DMS 273 (cell line): ENCODE measurements around the gene DEK.
A peak's percentile ranks its signal among the peaks of the same experiment; 100 is the strongest.
"Not testable (repeated sequence)": the region's sequence is repeated elsewhere in the genome, so short reads cannot be mapped to it uniquely, and the experiment has no call there.

ENCODE experiments used
- DNase-seq: peaks from one replicate; lab custom pipeline; 2025; ENCODE audit not compliant: unreplicated experiment; lab: John Stamatoyannopoulos, UW

The DEK gene, protein sequence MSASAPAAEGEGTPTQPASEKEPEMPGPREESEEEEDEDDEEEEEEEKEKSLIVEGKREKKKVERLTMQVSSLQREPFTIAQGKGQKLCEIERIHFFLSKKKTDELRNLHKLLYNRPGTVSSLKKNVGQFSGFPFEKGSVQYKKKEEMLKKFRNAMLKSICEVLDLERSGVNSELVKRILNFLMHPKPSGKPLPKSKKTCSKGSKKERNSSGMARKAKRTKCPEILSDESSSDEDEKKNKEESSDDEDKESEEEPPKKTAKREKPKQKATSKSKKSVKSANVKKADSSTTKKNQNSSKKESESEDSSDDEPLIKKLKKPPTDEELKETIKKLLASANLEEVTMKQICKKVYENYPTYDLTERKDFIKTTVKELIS

DNA sequence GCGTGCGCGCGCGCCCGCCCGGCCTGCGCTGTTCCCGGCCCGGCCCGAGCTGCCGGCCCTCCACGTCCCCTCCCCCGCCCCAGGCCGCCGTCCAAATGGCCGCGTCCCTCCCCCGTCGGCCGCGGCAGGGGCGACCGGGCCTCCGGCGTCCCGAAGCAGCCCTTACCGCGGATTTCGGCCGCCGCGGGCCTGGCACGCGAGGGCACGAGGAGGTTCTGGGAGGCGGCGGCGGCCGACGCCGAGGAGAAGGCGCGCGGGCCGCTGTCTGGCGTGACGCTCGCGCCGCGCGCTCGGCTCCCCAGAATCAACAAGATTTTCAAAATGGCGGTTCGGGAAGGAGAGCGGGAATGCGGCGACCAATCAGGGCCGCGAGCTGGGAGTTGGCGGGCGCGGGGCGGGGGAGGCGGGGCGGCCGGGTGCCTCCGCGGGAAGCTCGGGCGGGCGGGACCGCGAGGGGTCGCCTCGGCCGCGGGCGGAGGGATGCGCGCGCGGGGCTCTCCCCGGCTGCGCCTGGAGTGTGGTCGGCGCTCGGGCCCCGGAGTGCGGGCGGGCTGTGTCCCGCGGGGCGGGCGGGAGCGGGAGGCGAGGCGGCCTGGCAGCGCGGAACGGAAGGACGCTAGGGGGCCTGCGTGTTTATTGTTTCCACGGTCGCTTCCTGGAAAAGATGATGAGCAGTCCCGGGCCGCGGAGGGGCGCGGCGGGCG is at the start of gene DEK:
Gene DEK (minus strand): TSS at position 312 of the 704 bp plus-strand sequence. CDS start 543 bp downstream, outside the sequence.
- DNase-seq, result peak; percentile 96

DNA sequence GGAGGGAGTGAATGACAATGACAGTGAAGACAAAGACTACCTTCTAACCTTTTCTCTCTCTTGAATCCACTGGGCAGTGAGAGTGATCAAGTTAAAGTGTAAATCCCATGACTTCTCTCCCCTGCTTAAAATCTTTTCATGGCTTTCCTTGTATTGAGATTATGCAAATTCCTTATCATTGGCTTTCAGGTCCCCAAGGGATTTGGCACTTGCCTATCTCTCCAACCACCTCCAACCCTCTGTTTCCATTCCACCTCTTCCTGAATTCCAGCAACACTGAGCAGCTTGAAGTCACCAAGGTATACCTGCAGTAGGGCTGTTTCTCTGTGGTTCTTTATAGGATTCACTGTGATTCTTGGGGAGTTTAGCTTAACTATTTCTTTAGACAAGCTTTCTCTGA is 48.0 kb upstream of the DEK start:
- DNase-seq, result no peak

DNA sequence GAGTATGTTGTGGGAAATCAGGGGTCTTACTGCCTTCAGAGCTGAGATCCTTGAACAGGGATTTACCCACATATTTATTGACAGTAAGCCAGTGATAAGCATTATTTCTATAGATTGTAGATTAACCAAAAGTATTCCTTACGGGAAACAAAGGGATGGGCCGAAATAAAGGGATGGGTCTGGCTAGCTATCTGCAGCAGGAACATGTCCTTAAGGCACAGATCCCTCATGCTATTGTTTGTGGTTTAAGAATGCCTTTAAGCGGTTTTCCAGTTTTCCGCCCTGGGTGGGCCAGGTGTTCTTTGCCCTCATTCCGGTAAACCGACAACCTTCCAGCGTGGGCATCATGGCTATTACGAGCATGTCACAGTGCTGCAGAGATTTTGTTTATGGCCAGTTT is 45.7 kb upstream of the DEK start:
- not testable (repeated sequence) for DNase-seq

DNA sequence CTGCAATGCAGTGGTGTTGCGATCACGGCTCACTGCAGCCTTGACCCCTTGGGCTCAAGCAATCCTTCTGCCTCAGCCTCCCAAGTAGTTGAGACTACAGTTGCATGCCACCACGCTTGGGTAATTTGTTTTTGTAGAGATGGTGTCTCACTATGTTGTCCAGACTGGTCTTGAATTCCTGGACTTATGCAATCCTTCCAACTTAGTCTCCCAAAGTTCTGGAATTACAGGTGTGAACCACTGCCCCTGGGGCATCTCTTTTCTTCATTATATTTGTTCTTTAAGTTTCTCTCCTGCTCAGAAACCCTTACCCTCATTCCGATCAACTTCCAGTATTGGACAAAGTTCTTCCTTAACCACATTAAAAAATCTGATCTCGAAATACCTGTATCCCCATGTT is 44.7 kb upstream of the DEK start:
- no peak for DNase-seq

DNA sequence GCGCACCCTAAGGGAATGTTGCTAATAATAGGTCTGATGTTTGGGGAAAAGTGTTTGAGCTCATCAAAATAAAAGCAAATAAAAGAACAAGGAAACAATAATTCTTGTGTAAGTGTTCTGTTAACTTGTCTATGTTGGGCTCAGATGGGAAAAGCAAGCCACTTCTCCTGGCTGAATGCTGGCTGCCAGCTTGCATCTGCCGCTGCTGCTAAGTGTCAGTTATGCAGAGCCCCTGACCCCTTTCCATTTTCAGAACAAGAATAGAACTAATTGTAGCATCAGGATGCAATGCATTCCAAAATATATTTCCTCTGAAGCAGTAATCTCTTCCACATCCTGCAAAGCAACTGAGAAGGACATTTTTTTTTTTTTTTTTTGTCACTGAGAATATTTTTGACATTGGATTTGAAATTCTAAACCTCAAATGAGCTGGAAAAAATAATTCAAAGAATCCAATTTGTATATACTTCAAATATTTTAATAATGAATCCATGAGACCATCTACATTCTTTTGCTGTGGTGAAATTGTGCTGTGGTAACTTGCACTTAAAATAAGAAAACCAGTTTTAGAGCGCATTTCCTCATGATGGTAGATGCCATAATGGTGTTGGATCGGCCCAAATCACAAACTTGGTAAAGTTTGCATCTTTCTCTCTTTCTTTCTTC is 43.9 kb upstream of the DEK start:
- no peak for DNase-seq

DNA sequence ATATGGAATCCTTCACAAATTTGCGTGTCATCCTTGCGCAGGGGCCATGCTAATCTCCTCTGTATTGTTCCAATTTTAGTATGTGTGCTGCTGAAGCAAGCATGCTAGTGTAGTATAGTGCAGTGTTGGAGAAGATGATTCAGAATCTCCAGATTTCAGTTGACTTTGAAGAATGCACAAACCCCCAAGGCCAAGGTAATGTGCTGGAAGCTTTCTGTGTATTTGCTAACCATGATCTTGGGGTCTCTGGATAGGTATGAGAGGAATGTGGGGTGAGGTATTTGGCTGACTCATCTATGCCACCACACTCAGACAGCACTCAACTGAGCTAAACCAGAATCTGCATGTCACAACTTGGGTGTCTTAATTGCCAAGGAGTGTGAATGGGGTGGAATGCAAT is 42.6 kb upstream of the DEK start:
- DNase-seq, result no peak

DNA sequence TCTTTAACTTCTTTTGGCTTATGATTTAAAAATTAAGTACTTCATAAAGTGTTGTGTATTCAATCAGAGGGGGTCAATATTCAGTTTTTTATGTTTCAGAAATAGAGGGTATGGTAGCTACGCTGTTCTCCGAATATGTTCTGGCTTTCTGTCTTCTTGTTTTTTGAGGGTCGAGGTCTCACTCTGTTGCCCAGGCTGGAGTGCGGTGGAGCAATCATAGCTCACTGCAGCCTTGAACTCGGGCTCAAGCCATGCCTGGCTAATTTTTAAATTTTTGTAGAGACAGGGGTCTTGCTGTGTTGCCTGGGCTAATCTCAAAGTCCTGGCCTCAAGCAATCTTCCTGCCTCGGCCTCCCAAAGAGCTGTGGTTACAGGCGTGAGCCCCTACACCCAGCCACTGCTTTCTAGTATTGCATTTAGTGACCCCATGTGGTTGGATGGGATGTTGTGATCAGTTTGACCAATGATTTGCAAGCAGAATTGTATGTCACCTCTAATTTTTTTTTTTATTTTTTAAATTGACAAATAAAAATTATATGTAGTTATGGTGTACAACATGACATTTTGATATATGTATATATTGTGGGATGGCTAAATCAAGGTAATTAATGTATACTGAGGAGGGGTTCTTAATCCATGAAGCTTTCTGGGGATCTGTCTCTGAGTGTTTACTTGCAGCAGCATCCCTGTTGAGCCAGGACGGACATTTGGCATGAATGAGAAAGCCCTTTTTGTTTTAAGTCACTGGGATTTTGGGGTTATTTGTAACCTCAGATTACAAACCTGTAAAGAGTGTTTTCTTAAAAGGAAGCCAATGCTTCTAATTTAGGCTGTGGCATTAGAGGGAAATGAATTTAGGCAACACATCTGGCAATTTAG is 38.5 kb upstream of the DEK start:
- DNase-seq, result peak; percentile 21

DNA sequence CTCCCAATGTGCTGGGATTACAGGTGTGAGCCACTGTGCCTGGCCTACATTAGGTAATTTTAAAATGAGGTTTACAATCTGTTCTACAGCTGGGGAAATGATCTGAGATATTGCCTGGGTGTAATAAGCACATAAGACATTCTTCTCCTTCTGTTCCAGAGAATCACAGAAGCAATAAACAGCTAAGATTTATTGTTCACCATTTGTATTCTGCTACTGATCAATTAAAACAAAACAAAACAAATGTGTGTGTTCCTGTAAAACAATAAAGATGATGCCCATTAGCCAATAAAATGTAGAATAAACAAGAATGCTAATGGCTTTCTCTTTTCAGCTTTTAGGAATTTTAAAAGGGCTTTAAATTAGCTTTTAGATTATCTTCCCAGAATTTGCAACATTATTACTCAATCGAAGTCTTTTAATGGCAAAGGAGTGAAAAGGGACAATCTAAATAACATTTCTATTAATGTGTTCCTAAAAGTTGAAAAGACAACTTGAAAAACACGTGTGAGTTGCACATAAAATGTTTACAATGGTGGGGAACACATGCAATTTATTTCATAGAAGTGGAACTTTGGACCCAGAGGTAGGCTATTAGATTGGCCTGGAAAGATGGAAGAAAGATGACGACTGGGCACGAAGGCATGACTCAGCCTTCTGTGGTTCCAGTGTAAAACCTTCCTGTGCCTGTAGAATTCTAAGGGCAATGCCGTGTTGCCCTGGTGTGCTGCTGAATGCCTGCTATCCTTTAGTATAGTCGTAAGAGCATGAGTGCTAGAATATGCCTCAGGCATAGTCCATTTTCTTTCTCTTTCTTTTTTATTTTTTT is 29.0 kb upstream of the DEK start:
- no peak for DNase-seq

DNA sequence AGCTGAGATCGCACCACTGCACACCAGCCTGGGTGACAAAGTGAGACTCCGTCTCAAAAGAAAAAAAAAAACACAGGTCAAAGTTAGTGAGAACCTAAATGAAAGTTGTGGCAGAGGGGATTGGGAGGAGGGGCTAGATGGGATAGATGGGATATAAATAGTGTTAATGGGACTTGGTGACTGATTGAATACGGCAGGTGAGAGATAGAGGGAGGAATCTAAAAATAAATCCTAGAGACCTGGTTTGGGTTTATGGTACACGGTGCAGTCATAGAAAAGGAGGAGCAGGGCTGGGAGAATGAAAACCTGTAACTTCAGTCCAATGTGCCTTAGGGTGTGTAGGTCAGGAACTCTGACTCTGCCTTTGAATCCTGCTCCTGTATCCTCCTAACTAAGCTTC is 25.0 kb upstream of the DEK start:
- no peak for DNase-seq

DNA sequence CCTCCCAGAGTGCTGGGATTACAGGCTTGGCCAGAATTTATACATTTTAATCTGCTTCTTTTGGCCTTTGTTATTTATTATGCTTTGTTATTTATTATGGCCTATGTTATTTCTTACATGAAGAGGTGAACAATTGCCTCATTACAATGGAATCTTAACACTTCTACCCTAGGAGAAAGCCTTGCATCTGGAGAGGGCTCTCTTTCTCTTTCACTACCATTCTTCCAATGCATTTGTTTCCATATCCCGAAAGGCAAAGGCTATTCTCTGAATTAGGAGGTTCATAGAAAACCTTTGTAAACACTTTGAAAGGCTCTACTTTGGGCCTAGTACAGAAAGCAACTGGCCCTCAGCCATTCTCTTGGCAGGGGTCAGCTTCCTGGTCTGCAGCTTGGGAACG is 19.9 kb upstream of the DEK start:
- no peak for DNase-seq

DNA sequence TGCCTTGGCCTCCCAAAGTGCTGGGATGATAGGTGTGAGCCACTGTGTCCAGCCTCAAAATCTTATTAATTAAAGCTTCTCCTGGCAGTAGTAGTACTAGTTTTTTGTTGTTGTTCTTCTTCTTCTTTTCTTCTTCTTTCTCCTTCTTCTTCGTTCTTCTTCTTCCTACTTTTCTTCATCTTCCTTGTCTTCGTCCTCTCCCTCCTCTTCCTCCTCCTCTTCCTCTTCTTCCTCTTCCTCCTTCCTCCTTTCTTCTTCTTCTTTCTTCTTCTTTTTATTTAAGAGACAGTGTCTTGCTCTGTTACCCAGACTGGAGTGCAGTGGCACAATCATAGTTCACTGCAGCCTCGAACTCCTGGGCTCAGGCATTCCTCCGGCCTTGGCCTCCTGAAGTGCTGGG is 17.2 kb upstream of the DEK start:
- DNase-seq, result no peak

DNA sequence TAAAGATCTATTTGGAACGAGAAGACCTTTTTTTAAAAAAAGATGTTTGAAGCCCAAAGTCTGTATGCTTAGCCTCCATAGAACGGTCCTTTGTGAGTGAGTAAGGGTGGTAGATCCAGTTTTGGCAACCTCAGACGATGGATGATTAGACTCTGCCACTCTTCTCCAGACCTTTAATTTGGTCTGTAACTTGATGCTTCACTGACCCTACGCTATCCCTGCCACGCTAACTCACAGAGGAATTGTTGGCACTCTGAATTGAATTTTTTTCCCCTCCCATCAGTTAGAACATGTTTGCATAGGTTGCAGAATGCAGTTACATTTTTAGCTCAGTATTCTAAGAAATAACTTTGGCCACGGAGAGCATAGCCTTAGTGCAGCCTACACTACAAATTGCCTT is 15.8 kb upstream of the DEK start:
- DNase-seq, result peak; percentile 74

DNA sequence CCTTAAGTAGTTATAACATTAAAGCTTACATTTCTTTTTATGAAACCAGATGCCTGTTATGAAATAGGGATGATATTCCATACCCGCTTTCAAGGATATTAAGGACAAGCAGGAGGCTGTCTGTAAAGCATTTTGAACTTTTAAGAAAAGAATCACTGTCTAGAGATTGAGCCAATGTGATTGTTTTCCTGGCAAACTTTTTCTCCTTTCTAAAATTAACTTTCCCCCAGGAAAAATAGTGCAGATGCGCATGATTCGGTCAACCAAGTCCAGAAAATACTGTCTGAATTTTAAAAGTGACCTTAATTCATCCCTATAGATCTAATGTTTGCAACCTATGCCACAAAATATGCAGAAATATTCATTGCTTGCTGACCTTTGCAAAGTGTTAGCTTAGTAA is 15.1 kb upstream of the DEK start:
- no peak for DNase-seq

DNA sequence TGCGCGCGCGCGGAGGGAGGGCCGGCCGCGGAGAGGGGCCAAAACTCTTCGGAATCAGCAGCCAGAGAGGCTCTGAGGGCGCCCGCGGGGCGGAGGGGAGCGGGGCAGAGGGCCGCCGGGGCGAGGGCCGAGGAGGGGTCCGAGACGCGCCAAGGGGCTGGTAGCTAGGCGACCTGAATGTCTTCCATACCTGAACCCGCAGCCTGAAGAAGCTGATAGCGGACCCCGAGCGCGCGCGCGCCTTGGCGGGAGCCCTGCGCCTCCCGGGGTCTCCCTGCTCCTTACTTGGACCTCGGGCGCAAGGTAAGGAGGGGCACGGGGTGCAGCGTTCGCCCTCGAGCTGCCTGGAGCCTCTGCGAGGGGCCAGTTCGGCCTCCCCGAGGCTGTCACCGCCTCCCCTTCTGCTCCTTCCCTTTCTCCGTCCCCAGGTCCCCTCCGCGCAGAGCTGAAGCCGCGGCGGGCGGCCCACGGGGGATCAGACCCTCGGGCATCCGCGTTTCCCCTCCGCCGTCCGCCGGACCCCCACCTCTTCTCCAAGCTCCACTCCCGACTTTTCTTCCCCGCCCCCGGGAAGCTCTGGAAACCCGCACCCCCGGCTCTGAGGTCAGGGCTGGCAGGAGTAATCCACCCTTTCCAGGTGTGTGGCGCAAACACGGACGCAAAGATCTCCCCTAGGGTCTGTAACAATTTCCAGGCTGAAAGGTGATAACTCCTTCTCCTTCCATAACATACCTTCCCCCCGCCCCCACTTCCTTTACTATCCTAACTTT is 13.1 kb upstream of the DEK start:
- peak; percentile 73 for DNase-seq

DNA sequence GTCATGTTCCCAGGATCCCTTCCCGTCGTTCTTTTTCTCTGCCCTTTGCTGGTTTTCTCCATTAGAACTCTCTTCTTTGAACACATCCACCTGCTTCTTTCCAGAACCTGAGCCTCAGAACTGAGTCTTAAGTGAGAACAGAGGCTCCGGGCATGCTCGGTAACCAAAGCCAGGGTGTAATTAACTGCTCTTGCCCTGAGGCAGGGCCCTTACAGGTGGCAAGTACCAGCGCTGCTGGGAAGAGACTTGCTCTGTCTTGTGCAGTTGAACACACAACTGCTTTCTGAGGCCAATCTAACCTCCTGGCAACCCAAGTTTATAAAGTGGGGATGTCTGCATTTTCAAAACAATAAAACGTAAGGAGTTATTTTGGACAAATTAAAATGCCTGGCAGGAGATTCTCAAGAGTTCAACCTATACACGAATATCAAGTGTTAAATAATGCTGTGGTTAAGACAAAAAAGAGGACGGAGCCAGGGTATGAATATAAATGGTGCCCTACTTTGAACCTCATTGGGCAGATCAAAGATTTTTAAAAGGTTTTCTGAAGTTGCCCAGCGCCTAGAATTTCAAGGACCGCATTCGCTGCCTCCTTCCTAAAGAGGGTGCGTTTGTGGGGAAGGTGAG is 12.4 kb upstream of the DEK start:
- DNase-seq, result peak; percentile 43

DNA sequence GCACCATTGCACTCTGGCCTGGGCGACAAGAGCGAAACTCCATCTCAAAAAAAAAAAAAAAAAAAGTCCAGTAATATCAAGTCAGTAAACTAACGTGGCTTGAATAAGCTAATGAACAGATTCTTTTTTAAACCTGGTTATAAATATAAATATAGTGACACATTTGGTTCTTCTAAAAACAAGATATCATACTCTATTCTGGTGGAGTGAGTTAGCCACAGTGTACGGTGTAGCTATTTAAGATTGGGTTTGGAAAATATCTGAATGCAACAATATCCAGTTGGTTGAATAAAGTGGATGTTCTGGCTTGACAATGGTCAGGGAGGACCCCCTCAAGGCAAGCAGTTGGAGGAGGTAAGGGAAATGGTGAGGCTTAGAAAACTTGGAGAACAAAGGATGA is 5.9 kb upstream of the DEK start:
- no peak for DNase-seq

DNA sequence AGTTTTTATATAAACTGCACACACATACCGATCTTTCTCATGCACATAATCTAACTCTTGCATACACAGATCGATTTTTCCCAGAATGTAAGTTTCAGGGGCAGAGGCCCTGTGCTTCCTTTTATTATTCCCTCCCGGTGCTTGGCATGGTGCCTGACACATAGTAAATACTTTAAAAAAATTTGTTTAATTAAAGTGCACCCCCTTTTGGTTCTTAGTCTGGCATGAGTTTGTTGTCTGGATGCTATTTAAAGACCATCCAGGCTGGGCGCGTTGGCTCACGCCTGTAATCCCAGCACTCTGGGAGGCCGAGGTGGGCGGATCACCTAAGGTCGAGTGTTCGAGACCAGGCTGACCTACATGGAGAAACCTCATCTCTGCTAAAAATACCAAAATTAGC is 5.4 kb upstream of the DEK start:
- no peak for DNase-seq

DNA sequence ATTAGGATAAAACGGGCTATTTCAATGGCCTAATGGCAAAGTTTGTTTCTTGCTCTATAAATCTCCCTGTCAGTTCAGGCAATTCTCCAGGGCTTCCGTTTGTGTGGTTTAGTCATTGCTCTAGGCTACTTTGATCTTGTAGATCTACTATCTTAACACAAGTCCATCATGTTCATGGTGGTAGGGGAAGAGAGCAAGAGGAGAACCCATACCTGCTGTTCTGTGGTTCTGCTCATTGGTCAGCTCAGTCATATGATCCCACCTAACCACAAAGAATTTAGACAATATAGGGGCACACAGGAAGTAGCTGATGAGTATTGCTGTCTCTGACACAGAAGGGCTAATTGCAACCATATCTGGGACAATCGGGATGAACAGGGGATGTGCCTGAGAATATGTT is 4.9 kb upstream of the DEK start:
- no peak for DNase-seq

DNA sequence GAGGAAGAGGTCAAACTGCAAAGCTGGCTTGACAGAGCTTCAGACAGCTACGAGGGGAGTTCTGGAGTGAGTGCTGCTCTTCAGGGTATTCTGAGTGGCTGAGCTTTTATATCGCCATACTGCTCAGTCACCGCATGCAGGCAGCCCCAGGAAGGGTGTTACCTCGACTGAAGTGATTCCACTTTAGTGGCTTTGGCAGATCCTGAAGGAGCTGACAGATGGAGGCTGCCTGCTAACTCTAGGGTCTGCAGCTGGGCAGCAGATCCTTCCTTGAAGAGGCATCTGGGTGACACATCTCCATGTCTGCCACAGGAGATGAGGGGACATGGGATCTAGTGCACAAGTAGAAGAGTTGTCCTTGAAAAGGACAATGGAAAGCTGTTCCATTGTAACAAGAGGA is 3.7 kb upstream of the DEK start:
- DNase-seq, result peak; percentile 50
